Upper lobe of right lung (tissue), 1 donor: ENCODE results near the gene SLC25A21. TPM values are rescaled to one million over a fixed set of nuclear protein-coding genes. Genes with fewer than 3 reads are reported as not detected.
"Not testable (repeated sequence)": the region's sequence is repeated elsewhere in the genome, so short reads cannot be mapped to it uniquely, and the experiment has no call there.

Experiments used
- ATAC-seq: fragments of 200-7000 bp; cut with Tn5 transposase; one replicate; pipeline ENCODE4 v1.9.1; 2020; ENCODE audit warnings: mild to moderate bottlenecking, moderate library complexity
- DNase-seq: peaks from one replicate; pipeline ENCODE4 v3.0.0-alpha.2; 2020
- H3K27ac ChIP-seq: fragments of 200-600 bp; one replicate; pipeline ENCODE4 v1.8.0; 2022
- H3K27me3 ChIP-seq: fragments of 200-600 bp; one replicate; pipeline ENCODE4 v1.8.0; 2022; ENCODE audit warnings: mild to moderate bottlenecking
- H3K36me3 ChIP-seq: fragments of 200-600 bp; one replicate; pipeline ENCODE4 v1.8.0; 2022
- H3K4me1 ChIP-seq: fragments of 200-600 bp; one replicate; pipeline ENCODE4 v1.8.0; 2022
- H3K4me3 ChIP-seq: fragments of 200-600 bp; one replicate; pipeline ENCODE4 v1.8.0; 2022; ENCODE audit warnings: mild to moderate bottlenecking
- H3K9me3 ChIP-seq: fragments of 200-600 bp; one replicate; pipeline ENCODE4 v1.8.0; 2022
- intact Hi-C: fragments of 100-400 bp; cut with DNase I; formaldehyde crosslinking; loops from one replicate; pipeline ENCODE4 v1.11.0; 2022
- total RNA-seq: library from RNA; stranded (reverse); fragmentation: NEBNext Ultra II Directional; extraction: Animal tissue kit (Norgen Biotek cat#: 25700); gene quantifications from one replicate; pipeline ENCODE4 v1.2.1, GENCODE V29; 2021
- TF ChIP-seq, protein P1 (sequence below): fragments of 200-600 bp; IDR thresholded peaks from one replicate; pipeline ENCODE4 v1.8.0; 2022; ENCODE audit warnings: antibody characterized with exemption
- donor health status: DM: no; HTN: yes; CAD: no; lungs with severe emphysema.

SLC25A21 gene
- total RNA-seq, 1 donor from 2014 or later: 0.35 TPM

DNA sequence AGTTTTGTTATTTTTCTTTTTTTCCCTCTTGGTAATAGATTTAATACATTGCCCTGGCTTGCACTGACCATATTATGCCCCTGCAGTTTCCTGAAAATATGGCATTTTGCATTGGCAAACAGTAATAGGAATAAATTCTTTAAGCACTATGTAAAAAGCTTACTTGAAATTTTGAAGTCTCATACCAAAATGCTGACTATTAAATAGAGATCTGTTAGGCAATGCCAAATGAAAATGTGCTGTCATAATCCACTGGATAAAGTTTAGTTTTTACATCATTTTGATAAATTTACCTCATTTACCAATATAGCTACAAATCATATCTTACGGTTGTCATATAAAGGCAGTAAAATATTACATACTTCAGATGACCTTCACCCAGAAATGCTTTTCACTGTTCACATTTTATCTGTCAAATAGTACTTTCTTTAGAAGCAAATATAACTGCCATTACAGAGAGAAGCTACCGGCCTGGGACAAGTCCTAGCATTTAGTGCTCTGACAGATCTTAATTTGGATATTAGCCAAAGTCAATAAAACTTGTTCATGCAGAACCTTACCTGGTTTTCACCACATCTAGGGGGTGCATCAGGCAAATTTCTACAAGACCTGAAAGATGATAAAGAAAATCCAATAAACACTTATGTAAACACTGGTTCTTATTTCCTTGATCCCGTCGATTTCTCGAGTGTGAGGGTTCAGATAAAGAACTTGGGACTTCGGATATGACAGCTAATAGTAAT, 297.8 kb downstream of the SLC25A21 start:
- intact Hi-C loops: no loop called here
- DNase-seq (no peak), ATAC-seq (no peak)
- Histone ChIP-seq H3K4me3 (no peak overlapping the region), H3K36me3 (no peaks in the 10 kb centered on the region), H3K4me1 (no peaks in the 10 kb centered on the region), H3K27ac (no peak overlapping the region), H3K27me3 (no peaks in the 10 kb centered on the region), H3K9me3 (no peaks in the 10 kb centered on the region)
- TF ChIP-seq, protein P1, sequence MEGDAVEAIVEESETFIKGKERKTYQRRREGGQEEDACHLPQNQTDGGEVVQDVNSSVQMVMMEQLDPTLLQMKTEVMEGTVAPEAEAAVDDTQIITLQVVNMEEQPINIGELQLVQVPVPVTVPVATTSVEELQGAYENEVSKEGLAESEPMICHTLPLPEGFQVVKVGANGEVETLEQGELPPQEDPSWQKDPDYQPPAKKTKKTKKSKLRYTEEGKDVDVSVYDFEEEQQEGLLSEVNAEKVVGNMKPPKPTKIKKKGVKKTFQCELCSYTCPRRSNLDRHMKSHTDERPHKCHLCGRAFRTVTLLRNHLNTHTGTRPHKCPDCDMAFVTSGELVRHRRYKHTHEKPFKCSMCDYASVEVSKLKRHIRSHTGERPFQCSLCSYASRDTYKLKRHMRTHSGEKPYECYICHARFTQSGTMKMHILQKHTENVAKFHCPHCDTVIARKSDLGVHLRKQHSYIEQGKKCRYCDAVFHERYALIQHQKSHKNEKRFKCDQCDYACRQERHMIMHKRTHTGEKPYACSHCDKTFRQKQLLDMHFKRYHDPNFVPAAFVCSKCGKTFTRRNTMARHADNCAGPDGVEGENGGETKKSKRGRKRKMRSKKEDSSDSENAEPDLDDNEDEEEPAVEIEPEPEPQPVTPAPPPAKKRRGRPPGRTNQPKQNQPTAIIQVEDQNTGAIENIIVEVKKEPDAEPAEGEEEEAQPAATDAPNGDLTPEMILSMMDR: no peak

DNA sequence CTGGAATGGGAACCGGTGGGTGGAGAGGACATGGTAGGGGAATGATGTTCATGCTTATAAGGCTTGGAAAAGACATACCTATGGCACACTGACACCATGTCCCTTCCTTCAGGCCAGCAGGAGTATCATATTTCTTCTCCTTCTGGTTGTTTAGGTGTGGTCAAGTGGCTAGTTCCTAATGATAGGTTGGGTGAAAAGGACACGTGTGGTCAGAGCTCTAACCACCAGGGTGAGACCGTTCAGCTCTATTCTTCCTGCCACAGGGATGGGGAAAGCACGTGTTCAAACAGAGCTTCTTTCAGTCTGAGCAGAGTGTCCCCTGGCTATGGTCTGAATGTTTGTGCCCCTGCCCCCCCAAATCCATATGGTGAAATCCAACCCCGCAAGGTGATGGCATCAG, 301.6 kb downstream of the SLC25A21 start:
- H3K4me3 ChIP-seq: no peak overlapping the region
- no peaks in the 10 kb centered on the region for H3K36me3 ChIP-seq
- DNase-seq (no peak), ATAC-seq (no peak)
- H3K27ac ChIP-seq: no peak overlapping the region
- no peaks in the 10 kb centered on the region for H3K9me3 ChIP-seq
- TF ChIP-seq, protein P1: no peak
- H3K4me1 ChIP-seq: no peaks in the 10 kb centered on the region
- intact Hi-C loops: no loop called here
- no peaks in the 10 kb centered on the region for H3K27me3 ChIP-seq

DNA sequence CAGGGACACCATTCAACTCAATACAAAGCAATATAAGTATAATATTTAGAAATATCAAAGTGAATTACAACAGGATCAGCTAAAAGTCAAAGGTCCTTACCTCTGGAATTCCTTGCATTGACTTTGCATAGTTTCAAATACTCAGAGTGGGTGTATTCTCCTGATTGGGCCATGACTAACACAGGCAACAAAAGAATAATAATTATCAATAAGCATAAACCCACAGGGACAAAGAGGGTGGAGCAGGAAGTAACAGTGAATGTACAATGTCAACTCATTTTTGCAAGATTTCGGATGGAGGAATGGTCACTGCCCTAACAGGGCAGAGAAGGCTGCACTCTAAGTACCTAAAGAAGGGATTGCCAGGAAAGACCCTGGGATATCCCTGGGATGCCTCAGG, 303.3 kb downstream of the SLC25A21 start:
- Histone ChIP-seq H3K4me1 (no peaks in the 10 kb centered on the region), H3K9me3 (no peaks in the 10 kb centered on the region), H3K27me3 (no peaks in the 10 kb centered on the region), H3K4me3 (no peak overlapping the region), H3K36me3 (no peaks in the 10 kb centered on the region), H3K27ac (no peak overlapping the region)
- no peak for ATAC-seq
- DNase-seq: no peak
- intact Hi-C loops: no loop called here
- TF ChIP-seq, protein P1: no peak

DNA sequence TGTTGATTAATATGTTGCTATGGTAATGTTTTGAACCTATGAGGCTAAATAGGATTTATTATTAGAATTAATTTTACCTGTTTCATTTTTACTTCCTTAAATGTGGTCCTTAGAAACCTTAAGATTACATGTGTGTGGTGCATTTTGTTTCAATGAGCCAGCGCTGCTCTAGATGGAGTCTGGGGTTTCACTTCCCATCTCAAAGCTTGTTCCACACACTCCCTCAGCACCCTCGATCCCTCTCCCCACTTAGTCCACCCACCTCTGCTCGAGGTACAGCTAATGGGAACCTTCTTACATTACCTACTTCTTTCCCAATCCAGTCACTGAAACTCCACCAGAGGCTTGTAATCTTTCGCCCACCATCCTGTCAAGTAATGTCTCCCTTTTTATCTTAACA, 305.5 kb downstream of the SLC25A21 start:
- TF ChIP-seq, protein P1: no peak
- Histone ChIP-seq H3K4me3 (no peak overlapping the region), H3K27me3 (no peaks in the 10 kb centered on the region), H3K27ac (no peak overlapping the region), H3K36me3 (no peaks in the 10 kb centered on the region), H3K9me3 (no peaks in the 10 kb centered on the region), H3K4me1 (no peaks in the 10 kb centered on the region)
- intact Hi-C loops: no loop called here
- DNase-seq: no peak
- no peak for ATAC-seq

DNA sequence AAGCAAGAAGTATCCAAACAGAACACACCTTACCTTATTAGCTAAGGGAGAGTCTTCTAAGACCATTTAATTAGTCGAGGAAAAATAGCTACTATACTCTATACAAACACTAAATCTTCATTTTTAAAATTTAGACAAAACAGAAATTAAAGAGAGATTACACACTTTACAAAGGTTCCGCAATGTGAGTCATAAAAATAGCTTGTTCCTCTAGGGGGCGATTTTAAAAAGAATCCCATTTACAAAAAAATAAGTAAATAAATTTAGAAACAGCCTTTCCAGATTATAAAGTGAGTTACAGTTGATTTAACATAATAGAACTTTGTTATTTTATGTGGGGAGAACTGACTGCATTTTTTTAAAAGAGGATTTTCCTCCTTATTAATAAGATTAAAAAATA, 309.1 kb downstream of the SLC25A21 start:
- no peak for ATAC-seq
- TF ChIP-seq, protein P1: no peak
- H3K27me3 ChIP-seq: no peaks in the 10 kb centered on the region
- no peaks in the 10 kb centered on the region for H3K9me3 ChIP-seq
- H3K4me1 ChIP-seq: no peaks in the 10 kb centered on the region
- H3K4me3 ChIP-seq: no peak overlapping the region
- intact Hi-C loops: no loop called here
- no peak overlapping the region for H3K27ac ChIP-seq
- H3K36me3 ChIP-seq: no peaks in the 10 kb centered on the region
- DNase-seq: no peak

DNA sequence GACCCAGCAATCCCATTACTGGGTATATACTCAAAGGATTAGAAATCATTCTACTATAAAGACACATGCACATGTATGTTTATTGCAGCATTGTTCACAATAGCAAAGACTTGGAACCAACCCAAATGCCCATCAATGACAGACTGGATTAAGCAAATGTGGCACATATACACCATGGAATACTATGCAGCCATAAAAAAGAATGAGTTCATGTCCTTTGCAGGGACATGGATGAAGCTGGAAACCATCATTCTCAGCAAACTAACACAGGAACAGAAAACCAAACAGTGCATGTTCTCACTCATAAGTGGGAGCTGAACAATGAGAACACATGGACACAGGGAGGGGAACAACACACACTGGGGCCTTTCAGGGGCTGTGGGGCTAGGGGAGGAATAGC, 310.2 kb downstream of the SLC25A21 start:
- intact Hi-C loops, H3K4me3 ChIP-seq, H3K27ac ChIP-seq, DNase-seq, H3K9me3 ChIP-seq, H3K27me3 ChIP-seq, H3K36me3 ChIP-seq, H3K4me1 ChIP-seq, ATAC-seq: not testable (repeated sequence)
